GM19397 (cell line): ENCODE data around the gene ARFGEF2.
"Not testable (repeated sequence)": the region's sequence is repeated elsewhere in the genome, so short reads cannot be mapped to it uniquely, and the experiment has no call there.

Experiments used
- ATAC-seq: cut with Tn5 transposase; IDR thresholded peaks from one replicate; pipeline ENCODE4 v1.9.1; 2021; ENCODE audit warnings: mild to moderate bottlenecking, moderate library complexity; ENCODE audit not compliant: unreplicated experiment

Gene ARFGEF2

GRCh38 chr20:48926821-48927220 is 5.3 kb downstream of the ARFGEF2 start:
- no peak for ATAC-seq

- no peak for ATAC-seq
These were observed 7.6 kb downstream of the ARFGEF2 start for GRCh38 chr20:48928832-48929725.

- ATAC-seq = no peak
These were observed 8.5 kb downstream of the ARFGEF2 start for GRCh38 chr20:48930035-48930434.

GRCh38 chr20:48930878-48931277 is 9.4 kb downstream of the ARFGEF2 start:
- no peak for ATAC-seq

GRCh38 chr20:48931527-48932374 is 10.2 kb downstream of the ARFGEF2 start:
- no peak for ATAC-seq

GRCh38 chr20:48932375-48932941 is 10.9 kb downstream of the ARFGEF2 start:
- ATAC-seq = no peak

- no peak for ATAC-seq
These were observed 11.7 kb downstream of the ARFGEF2 start for GRCh38 chr20:48933017-48933766.

GRCh38 chr20:48934273-48934877 is 12.9 kb downstream of the ARFGEF2 start:
- not testable (repeated sequence) for ATAC-seq

GRCh38 chr20:48934966-48935365 is 13.5 kb downstream of the ARFGEF2 start:
- ATAC-seq = not testable (repeated sequence)

- ATAC-seq = not testable (repeated sequence)
These were observed 14.7 kb downstream of the ARFGEF2 start for GRCh38 chr20:48936178-48936577.

GRCh38 chr20:48937674-48938073 is 16.2 kb downstream of the ARFGEF2 start:
- no peak for ATAC-seq

- no peak for ATAC-seq
These were observed 17.2 kb downstream of the ARFGEF2 start for GRCh38 chr20:48938670-48939069.

- ATAC-seq = no peak
These were observed 18.7 kb downstream of the ARFGEF2 start for GRCh38 chr20:48940170-48940569.

GRCh38 chr20:48941467-48941866 is 20.0 kb downstream of the ARFGEF2 start:
- no peak for ATAC-seq

GRCh38 chr20:48942730-48943129 is 21.2 kb downstream of the ARFGEF2 start:
- no peak for ATAC-seq

- no peak for ATAC-seq
These were observed 23.3 kb downstream of the ARFGEF2 start for GRCh38 chr20:48944663-48945297.

GRCh38 chr20:48945840-48946514 is 24.5 kb downstream of the ARFGEF2 start:
- ATAC-seq = no peak

- ATAC-seq = no peak
These were observed 27.1 kb downstream of the ARFGEF2 start for GRCh38 chr20:48948612-48949011.
